ENCODE results near the gene MT1HL1.

The MT1HL1 gene

GRCh38 chr1:237033804-237034203 is 29.6 kb upstream of the MT1HL1 start:
- no peak for TF ChIP-seq CTCF (IDR thresholded peaks at IDR 0.05)
- TF ChIP-seq ZFX (IDR thresholded peaks at IDR 0.05; ENCODE audit: borderline replicate concordance), result no peak
- H3K27ac ChIP-seq, result no peak overlapping the region

- TF ChIP-seq CTCF (IDR thresholded peaks at IDR 0.05), result no peak
- TF ChIP-seq ZFX (IDR thresholded peaks at IDR 0.05; ENCODE audit: borderline replicate concordance), result no peak
These were observed 28.8 kb upstream of the MT1HL1 start for GRCh38 chr1:237033061-237033460.

GRCh38 chr1:237032029-237032428 is 27.8 kb upstream of the MT1HL1 start:
- no peak overlapping the region for H3K27ac ChIP-seq
- no peak for TF ChIP-seq ZFX (IDR thresholded peaks at IDR 0.05; ENCODE audit: borderline replicate concordance)
- no peak for TF ChIP-seq CTCF (IDR thresholded peaks at IDR 0.05)

More at GRCh38 chr1:237033061-237033460, 28.8 kb upstream of the MT1HL1 start:
- H3K27ac ChIP-seq, result no peak overlapping the region

- H3K27ac ChIP-seq, result no peak overlapping the region
- TF ChIP-seq CTCF (IDR thresholded peaks at IDR 0.05) (no peak), ZFX (IDR thresholded peaks at IDR 0.05; ENCODE audit: borderline replicate concordance) (no peak)
These were observed 27.2 kb upstream of the MT1HL1 start for GRCh38 chr1:237031480-237031879.

- no peak overlapping the region for H3K27ac ChIP-seq
- TF ChIP-seq CTCF (IDR thresholded peaks at IDR 0.05), result no peak
These were observed 25.8 kb upstream of the MT1HL1 start for GRCh38 chr1:237029850-237030535.

GRCh38 chr1:237029240-237029639 is 25.0 kb upstream of the MT1HL1 start:
- TF ChIP-seq CTCF (IDR thresholded peaks at IDR 0.05), result no peak
- no peak for TF ChIP-seq ZFX (IDR thresholded peaks at IDR 0.05; ENCODE audit: borderline replicate concordance)

GRCh38 chr1:237025358-237026074 is 21.3 kb upstream of the MT1HL1 start:
- TF ChIP-seq CTCF (IDR thresholded peaks at IDR 0.05) (no peak), ZFX (IDR thresholded peaks at IDR 0.05; ENCODE audit: borderline replicate concordance) (no peak)
- no peak overlapping the region for H3K27ac ChIP-seq

More at GRCh38 chr1:237029240-237029639, 25.0 kb upstream of the MT1HL1 start:
- no peak overlapping the region for H3K27ac ChIP-seq

All from 22Rv1 (cell line).